ENCODE measurements around the gene CTNNBIP1. TPM values are rescaled to one million over a fixed set of nuclear protein-coding genes. Genes with fewer than 3 reads are reported as not detected.
A peak's percentile ranks its signal among the peaks of the same experiment; 100 is the strongest.
"Not testable (repeated sequence)": the region's sequence is repeated elsewhere in the genome, so short reads cannot be mapped to it uniquely, and the experiment has no call there.

CTNNBIP1 gene
- polyA plus RNA-seq, 1 donor from 2014 or later = 10.0 TPM

- peaks cover 4% of the 10 kb centered on the region for H3K36me3 Mint-ChIP-seq
- H3K4me1 Mint-ChIP-seq = peaks cover 9 to 15% (median 15%) of the 10 kb centered on the region in 3 donors
- H3K4me3 Mint-ChIP-seq = no peak overlapping the region
- no peaks in the 10 kb centered on the region for H3K9me3 Mint-ChIP-seq
- no peaks in the 10 kb centered on the region for H3K27me3 Mint-ChIP-seq
- H3K27ac Mint-ChIP-seq = peak overlapping the region in 2 of 3 donors; percentile 31 to 39
These were observed 95.5 kb downstream of the CTNNBIP1 start for GRCh38 chr1:9814619-9815018.

GRCh38 chr1:9811239-9811966 is 98.7 kb downstream of the CTNNBIP1 start:
- Mint-ChIP-seq H3K9me3 (no peaks in the 10 kb centered on the region), H3K36me3 (peaks cover 4% of the 10 kb centered on the region), H3K27ac (no peak overlapping the region), H3K27me3 (no peaks in the 10 kb centered on the region), H3K4me1 (peaks cover 19 to 26% (median 24%) of the 10 kb centered on the region in 3 donors), H3K4me3 (no peak overlapping the region)

GRCh38 chr1:9809100-9809510 is 101.0 kb downstream of the CTNNBIP1 start:
- no peaks in the 10 kb centered on the region for H3K9me3 Mint-ChIP-seq
- peak overlapping the region in 1 of 4 donors; percentile 58 for H3K4me3 Mint-ChIP-seq
- H3K4me1 Mint-ChIP-seq = peaks cover 15 to 16% (median 16%) of the 10 kb centered on the region in 3 donors
- H3K27ac Mint-ChIP-seq = peak overlapping the region in 1 of 3 donors; percentile 77
- H3K27me3 Mint-ChIP-seq = no peaks in the 10 kb centered on the region
- peaks cover 3% of the 10 kb centered on the region for H3K36me3 Mint-ChIP-seq

GRCh38 chr1:9808459-9808858 is 101.6 kb downstream of the CTNNBIP1 start:
- H3K9me3 Mint-ChIP-seq = no peaks in the 10 kb centered on the region
- H3K4me1 Mint-ChIP-seq = peaks cover 15 to 16% (median 16%) of the 10 kb centered on the region in 3 donors
- H3K27ac Mint-ChIP-seq = peak overlapping the region in 1 of 3 donors; percentile 77
- peaks cover 3% of the 10 kb centered on the region for H3K36me3 Mint-ChIP-seq
- H3K4me3 Mint-ChIP-seq = peak overlapping the region in 1 of 4 donors; percentile 52
- no peaks in the 10 kb centered on the region for H3K27me3 Mint-ChIP-seq

GRCh38 chr1:9807541-9807940 is 102.5 kb downstream of the CTNNBIP1 start:
- H3K36me3 Mint-ChIP-seq = peaks cover 3% of the 10 kb centered on the region

GRCh38 chr1:9805972-9806371 is 104.1 kb downstream of the CTNNBIP1 start:
- H3K27me3 Mint-ChIP-seq, H3K4me3 Mint-ChIP-seq, H3K9me3 Mint-ChIP-seq, H3K36me3 Mint-ChIP-seq, H3K27ac Mint-ChIP-seq: not testable (repeated sequence)
- H3K4me1 Mint-ChIP-seq = peaks cover 23 to 28% (median 26%) of the 10 kb centered on the region in 3 donors

More at GRCh38 chr1:9807541-9807940, 102.5 kb downstream of the CTNNBIP1 start:
- Mint-ChIP-seq H3K9me3 (no peaks in the 10 kb centered on the region), H3K4me3 (no peak overlapping the region), H3K4me1 (peaks cover 17 to 19% (median 18%) of the 10 kb centered on the region in 3 donors), H3K27me3 (no peaks in the 10 kb centered on the region), H3K27ac (no peak overlapping the region)

GRCh38 chr1:9805006-9805508 is 105.0 kb downstream of the CTNNBIP1 start:
- no peak overlapping the region for H3K27ac Mint-ChIP-seq
- peaks cover 22 to 28% (median 25%) of the 10 kb centered on the region in 3 donors for H3K4me1 Mint-ChIP-seq
- H3K4me3 Mint-ChIP-seq = no peak overlapping the region
- H3K36me3 Mint-ChIP-seq = peaks cover 3% of the 10 kb centered on the region
- no peaks in the 10 kb centered on the region for H3K27me3 Mint-ChIP-seq
- H3K9me3 Mint-ChIP-seq = no peaks in the 10 kb centered on the region

- H3K9me3 Mint-ChIP-seq, H3K4me3 Mint-ChIP-seq, H3K36me3 Mint-ChIP-seq, H3K27me3 Mint-ChIP-seq: not testable (repeated sequence)
- peaks cover 20 to 28% (median 22%) of the 10 kb centered on the region in 3 donors for H3K4me1 Mint-ChIP-seq
- peak overlapping the region in 2 of 3 donors; percentile 19 to 73 for H3K27ac Mint-ChIP-seq
These were observed 106.8 kb downstream of the CTNNBIP1 start for GRCh38 chr1:9803003-9803918.

GRCh38 chr1:9801909-9802308 is 108.2 kb downstream of the CTNNBIP1 start:
- H3K27me3 Mint-ChIP-seq = no peaks in the 10 kb centered on the region
- peak overlapping the region in 1 of 4 donors; percentile 65 for H3K4me3 Mint-ChIP-seq
- peak overlapping the region in 1 of 3 donors; percentile 24 for H3K27ac Mint-ChIP-seq
- H3K36me3 Mint-ChIP-seq = peaks cover 5% of the 10 kb centered on the region
- peaks cover 23 to 29% (median 24%) of the 10 kb centered on the region in 3 donors for H3K4me1 Mint-ChIP-seq
- no peaks in the 10 kb centered on the region for H3K9me3 Mint-ChIP-seq

Other genes with a start within 250 kb of the CTNNBIP1 start
- 24.7 TPM for gene CLSTN1, start 86.3 kb downstream of the CTNNBIP1 start, polyA plus RNA-seq
- 30.0 TPM for gene LZIC, start 33.1 kb upstream of the CTNNBIP1 start, polyA plus RNA-seq
- 7.9 TPM for gene NMNAT1, start 33.2 kb upstream of the CTNNBIP1 start, polyA plus RNA-seq
- 1.3 TPM for gene RBP7, start 87.0 kb upstream of the CTNNBIP1 start, polyA plus RNA-seq
- gene UBE4B, start 122.7 kb upstream of the CTNNBIP1 start, polyA plus RNA-seq = 9.0 TPM

Data from IgD-negative memory B cell (primary cell).